Nucleus accumbens (tissue), 56 donors: ENCODE measurements around the gene ZNF564.
"Not testable (repeated sequence)": the region's sequence is repeated elsewhere in the genome, so short reads cannot be mapped to it uniquely, and the experiment has no call there.

ENCODE experiments used
- DNase-seq, 56 donors: peaks; one replicate each; lab custom pipeline; 2025; lab: John Stamatoyannopoulos, UW

Gene ZNF564

DNA sequence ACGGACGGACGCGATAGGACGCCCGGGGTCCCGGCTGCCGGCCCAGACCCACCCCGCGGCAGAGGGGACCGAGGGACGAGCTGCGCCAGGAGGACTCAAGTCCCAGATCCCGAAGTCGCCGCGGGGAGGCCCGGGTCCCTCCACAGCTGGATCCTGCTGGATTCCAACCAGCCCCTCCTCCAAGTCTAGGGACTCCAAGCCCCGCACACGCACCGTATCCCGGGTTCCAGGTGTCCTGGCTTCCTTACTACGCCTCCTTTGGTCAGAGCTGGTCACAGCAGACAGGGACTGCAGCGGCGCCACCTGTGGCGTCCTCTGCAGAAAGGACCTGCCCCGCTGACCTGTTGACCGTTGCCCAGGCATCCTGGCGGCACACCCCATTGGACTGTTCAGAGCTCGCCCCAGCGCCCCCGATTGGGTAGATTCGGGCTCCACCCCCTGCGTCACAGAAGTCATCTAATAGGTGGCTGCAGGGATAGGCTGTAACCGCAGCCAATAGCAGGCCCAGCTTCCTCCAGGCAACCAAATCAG is 37.7 kb downstream of the ZNF564 start:
- DNase-seq: peak in 50 of 56 donors; percentile 0 to 90 (median 60)

DNA sequence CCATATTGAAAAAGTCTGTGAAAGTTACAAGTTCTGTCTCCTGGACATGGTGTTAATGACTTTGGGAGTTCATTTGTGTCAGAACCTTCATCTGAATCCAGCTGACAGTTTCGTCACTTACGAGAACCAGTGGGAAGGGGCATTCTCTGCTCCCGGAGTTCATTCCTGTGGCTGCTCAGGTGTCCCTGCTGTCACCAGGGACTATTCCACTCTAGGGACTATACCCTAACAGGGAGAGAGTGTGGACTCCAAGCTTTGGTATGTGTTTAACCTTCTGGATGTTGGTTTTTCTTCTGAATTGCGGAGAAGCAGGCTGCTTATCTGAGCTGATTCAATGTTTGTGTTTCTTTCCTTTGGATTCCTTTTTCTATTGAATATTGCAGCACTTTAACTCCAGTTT is 54.2 kb downstream of the ZNF564 start:
- DNase-seq: no peak

DNA sequence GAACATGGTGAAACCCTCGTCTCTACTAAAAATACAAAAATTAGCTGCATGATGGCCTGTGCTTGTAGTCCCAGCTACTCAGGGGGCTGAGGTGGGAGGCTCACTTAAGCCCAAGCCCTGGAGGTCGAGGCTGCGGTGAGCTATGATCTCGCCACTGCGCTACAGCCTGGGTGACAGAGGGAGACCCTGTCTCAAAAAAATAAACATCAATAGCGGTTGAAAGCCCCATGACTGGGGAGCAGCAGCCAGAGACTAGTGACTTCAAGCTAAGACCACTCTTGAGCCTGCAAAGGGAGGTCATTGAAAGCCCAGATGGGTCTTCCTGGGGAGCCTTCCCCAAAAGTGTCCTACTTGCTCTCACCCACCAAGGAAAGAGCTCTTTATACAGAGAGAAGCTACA is 54.8 kb downstream of the ZNF564 start:
- DNase-seq: no peak

DNA sequence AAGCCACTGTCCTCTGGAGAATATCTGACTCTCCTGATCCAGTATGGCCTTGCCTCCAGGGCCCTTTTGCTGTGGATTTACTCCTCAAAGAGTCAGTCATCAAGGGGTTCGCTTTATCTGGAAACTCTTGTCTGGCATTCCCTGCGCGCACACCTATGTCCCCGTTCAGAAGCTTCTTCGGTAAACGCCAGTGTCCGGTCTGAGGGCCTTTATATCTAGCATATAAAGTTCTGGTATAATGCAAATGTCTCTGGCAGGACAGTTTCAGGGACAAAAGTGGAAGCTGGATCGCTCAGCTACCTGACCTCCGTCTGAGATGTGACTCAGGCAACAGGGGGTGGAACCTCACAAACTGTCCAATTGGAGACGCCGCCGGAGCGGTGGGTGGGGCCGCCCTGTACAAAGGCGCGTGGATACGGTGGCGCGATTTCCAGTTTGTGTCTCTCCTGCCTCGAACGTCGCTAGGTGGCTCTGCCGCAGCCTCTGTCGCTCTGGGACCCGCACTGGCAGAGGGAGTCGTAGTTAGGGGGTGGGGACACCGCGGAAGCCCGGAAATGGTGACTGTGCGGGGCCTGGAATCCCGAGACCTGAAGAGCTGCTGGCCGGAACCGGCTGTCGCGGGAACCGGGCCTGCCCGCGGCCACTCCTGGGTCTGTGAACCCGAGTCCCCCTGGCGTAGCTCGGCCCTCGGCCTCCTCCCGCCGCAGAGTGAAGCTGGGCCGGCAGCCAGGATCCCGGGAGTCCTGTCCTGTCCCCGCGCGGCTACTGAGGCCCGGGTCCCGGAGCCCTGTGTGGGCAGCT is 56.1 kb downstream of the ZNF564 start:
- peak; percentile 61 to 98 (median 92) for DNase-seq

DNA sequence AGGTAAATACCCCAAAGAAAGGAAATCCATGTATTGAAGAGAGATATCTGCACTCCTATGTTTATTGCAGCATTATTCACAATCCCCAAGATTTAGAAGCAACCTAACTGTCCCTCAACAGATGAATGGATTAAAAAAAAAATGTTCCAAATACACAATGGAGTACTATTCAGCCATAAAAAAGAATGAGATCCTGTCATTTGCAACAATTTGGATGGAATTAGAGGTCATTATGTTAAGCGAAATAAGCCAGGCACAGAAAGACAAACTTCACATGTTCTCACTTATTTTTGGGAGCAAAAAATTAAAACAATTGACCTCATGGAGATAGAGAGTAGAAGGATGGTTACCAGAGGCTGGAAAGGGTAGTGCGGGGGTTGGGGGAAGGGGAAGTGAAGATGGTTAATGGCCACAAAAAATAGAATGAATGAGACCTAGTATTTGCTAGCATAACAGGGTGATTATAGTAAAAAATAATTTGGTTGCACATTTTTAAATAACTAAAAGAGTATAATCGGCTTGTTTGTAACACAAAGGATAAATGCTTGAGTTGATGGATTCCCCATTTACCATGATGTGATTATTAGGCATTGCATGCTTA is 56.9 kb downstream of the ZNF564 start:
- DNase-seq: no peak

DNA sequence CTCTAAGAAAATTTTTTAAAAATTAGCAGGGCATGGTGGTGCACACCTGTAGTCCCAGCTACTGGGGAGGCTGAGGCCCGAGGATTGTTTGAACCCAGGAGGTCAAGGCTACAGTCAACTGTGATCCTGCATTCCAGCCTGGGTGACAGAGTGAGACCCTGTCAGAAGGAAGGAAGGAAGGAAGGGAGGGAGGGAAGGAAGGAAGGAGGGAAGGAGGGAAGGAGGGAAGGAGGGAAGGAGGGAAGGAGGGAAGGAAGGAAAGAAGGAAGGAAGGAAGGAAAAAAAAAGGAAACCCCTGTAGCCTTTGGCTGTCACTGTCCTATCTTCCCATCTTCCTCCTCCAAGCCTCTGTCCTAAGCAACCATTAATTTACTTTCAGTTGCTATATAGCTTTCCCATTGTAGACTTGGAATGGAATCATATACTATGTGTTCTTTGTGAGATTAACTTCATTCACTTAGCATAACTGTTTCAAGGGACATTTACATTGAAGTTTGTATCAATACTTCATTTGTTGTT is 65.0 kb downstream of the ZNF564 start:
- not testable (repeated sequence) for DNase-seq

DNA sequence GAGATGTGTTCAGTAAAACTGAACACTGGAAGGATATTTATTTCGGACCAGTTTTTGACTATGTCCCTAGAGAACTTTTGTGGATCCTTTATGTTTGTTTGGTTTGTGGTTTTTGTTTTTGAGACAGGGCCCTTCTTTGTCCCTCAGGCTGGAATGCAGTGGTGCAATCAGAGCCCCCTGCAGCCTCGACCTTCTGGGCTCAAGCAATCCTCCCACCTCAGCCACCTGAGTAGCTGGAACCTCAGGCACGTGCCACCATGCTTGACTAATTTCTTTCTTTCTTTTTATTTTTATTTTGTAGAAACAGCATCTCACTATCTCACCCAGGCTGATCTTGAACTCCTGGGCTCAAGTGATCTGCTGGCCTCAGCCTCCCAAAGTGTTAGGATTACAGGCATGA is 65.7 kb downstream of the ZNF564 start:
- no peak for DNase-seq

DNA sequence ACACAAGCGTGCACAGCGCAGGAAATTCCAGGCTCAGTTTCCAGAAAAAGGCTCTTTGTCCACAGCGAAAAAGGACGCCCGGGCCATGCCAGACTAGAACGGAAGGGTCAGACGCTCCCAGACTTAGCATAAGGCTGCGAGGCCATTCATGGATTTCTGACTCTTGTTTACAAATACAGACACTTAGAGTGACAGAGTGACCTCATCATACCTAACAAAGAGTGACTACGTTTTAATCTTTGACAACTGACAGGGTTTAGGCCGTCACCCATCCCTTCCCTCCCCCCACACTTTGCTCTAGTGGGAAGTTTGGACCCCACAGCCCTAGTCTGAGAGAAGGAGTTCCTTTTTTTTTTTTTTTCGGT is 66.2 kb downstream of the ZNF564 start:
- peak in 1 of 56 donors; percentile 44 for DNase-seq

DNA sequence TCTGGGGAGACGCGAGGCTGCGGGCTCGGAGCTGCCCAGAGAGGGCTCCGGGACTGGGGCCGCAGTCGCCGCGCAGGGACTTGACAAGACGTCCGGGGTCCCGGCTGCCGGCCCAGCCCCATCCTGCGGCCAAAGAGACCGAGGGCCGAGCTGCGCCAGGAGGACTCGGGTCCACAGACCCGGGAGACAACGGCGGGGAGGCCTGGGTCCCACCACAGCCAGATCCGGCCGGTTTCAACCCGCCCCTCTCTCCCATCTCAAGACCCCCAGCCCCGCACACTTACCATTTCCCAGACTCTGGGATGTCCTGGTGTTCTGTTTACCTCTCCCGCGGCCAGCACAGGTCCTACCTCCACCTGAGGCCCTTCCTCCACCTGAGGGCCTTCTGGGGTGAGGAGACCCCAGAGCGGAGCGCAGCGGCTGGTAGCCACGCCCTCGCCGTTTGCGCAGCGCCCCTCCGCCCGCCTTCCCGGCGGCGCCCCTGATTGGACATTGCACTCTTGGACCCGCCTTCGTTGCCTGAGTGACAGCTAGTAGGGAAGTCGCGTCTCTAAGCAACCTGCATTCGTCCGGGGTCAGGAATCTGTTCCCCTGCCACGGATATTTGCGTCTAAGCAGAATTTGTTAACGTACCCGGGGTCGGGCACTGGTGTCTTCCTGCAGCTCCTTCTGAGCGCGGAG is 66.8 kb downstream of the ZNF564 start, which contains the start of gene ZNF709:
Gene ZNF709, minus strand, starts transcription at position 446 of the 681 bp plus-strand sequence. Its CDS starts 159 bp downstream, at position 287.
- DNase-seq: peak; percentile 37 to 96 (median 86)

DNA sequence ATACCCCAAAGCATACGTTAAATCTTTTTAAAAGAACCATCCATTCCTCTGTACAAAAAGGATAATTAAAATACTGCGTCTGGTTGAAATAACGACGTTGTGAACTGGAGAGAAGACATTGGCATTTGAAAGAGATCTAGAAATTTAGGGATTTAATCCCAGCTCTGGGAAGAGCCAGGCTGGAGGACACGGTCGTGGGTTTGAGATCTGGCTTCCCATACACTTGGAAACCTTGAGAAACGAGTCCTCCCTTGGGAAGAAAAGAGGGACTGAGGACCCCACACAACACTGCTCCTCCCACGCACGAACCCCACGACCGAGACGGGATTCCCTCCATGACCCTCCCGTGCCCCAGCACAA is 67.3 kb downstream of the ZNF564 start:
- DNase-seq: no peak

DNA sequence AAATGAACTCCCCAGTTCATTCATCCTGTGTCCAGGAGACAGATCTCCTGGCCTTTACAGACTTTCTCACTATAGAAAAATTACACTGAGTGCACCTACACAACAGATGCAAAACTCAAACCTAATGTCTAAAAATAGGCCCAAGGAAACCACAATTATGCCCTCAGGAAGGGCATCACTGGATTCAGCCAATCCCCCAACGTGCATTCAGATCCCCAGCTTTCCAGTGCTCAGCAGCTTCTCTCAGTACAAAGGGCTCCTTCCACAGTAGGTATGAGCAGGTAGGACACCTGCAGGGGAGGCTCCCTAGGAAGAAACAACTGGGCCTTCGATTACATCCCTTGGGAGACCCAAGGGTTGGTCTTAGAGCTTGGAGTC is 68.8 kb downstream of the ZNF564 start:
- no peak for DNase-seq

DNA sequence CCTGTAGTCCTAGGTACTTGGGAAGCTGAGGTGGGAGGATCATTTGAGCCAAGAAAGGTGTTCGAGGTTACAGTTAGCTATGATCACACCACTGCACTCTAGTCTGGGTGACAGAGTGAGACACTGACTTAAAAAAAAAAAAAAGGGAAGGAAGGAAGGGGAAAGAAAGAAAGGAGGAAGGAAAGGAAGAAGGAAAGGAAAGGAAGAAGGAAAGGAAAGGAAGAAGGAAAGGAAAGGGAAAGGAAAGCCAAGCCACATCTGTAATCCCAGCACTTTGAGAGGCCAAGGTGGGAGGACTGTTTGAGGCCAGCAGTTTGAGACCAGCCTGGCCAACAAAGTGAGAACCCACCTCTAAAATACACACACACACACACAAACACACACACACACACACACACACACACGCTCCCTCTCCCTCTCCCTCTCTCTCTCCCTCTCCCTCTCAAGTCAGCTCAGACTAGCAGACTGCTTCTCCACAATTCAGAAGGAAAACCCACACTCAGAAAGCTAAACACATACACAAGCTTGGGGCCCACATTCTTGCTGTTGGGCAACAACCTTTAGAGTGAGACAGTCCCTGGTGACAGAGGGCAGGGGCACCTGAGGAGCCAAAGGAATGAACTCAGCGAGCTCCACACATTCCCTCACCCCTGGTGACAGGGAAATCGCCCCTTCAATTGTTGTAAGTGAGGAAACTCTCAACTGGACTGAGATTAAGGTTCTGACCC is 69.3 kb downstream of the ZNF564 start:
- DNase-seq: no peak

DNA sequence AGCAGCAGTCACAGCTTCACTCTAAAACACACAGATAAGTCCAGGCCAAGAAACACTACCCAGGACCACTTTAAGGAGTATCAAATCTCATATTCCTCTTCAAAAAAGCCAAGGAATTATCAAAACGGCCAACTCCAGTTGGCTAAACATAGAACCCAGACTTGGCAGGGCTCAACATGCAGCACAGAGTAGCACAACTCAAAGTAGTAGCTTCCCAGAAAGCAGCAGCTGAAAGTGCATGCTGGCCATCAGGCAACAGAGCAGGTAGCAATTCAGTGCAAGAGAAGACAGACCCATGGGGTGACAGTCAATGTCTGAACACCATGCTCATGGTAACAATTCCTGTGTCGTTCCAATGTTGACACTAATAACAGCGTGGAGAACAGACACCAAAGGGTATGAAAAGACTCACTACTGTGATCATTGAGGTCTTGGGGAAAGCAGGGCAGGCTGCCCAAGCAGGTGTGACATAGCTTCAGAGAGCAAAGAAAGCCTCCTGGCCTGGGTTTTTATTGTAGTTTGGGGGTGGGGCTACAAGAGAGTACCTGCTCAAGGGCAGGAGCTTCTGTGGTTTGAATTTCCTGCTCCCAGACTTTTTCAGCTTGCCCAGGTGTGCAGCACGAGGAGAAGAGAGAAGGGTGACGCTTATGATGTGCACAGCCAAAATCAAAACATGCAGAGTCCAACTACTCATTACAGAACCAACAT is 72.9 kb downstream of the ZNF564 start:
- DNase-seq: no peak
